NK-92 (cell line): ENCODE data around the gene ACSF3.
"Not testable (repeated sequence)": the region's sequence is repeated elsewhere in the genome, so short reads cannot be mapped to it uniquely, and the experiment has no call there.

Experiments
- DNase-seq: peaks from one replicate; lab custom pipeline; 2025; ENCODE audit not compliant: unreplicated experiment; lab: John Stamatoyannopoulos, UW

The ACSF3 gene

DNA sequence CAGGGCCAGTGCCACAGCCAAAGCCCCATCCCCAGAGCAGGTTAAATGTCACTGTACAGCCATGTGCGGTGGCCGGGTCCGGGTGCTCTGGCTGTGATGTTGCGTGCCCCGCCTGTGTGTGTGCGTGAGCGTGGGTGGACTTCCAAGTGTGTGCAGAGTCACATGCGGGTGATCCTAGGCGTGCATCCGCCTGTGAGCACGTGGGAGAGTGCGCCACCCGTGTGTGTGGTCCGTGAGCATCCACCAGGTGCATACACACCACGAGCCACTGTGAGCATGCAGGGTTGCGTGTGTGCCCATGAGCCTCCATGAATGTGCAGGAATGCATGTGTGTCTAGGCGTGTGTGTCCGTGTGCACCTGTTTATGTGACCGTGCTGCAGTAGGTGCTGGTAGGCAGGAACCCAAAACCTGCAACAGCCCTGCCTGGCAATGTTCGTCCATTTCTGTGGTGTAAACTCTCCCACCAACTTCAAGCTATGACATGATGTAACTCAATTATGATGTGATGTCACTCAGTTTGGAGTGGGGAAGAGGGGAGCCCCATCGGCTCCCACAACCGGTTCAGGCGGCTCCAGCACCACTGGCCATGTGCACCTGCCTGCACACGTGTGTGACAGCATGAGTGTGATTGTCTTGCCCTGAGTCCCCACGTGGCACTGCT is 37.6 kb upstream of the ACSF3 start:
- DNase-seq = no peak

DNA sequence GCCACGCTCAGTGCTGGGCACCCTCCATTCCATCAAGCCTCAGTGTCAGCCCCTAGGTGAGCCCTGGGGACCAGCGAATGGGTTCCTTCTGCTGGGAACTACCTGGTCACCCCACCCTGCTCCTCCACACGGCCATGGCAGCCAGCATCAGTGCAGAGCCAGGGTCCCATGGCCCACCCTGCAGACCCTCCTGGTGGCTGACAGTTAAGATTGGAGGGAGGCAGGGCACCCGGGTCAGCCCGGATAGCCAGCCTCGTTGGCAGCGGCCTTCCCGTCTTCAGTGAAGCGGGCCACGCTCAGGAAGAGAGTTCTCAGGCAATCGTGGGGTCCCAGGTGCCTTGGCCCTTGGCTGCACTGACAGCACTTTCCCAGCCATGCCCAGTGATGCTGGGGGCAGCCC is 37.1 kb upstream of the ACSF3 start:
- DNase-seq = no peak

DNA sequence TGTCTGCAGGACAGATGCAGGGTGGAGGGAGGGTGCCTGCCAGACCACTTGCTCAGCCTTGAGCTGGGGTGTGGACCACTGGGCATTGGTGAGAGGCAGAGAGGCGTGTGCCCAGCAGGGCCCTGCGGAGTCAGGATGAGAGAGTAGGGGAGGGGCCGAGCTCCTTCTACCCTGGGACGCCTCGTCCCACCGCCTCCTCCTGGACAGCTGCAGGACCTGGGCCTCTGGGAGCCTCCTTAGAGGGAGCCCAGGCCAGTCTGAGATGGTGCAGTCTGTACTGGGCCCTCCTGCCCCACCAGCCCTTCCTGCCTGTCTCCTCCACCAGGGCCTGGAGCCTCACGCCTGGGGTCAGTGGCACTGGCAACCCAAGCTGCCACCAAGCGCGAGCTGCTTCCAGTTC is 35.9 kb upstream of the ACSF3 start:
- no peak for DNase-seq

DNA sequence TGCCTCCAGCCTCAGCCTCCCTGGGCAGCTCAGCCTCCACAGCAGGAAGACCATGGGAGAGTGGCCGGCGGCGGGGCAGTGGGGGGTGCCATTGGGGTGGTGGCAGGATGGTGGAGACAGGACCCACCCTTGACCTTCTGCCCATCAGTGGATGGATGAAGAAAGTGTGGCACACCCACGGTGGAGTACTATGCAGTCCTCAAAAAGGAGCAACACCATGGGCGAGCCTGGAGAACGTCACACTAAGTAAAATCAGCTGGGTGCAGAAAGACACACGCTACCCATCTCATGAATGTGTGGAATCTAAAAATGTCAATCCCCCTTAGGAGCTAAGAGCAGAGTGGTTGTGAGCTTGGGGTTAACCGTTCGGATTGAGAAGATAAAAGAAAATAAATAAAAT is 34.8 kb upstream of the ACSF3 start:
- no peak for DNase-seq

DNA sequence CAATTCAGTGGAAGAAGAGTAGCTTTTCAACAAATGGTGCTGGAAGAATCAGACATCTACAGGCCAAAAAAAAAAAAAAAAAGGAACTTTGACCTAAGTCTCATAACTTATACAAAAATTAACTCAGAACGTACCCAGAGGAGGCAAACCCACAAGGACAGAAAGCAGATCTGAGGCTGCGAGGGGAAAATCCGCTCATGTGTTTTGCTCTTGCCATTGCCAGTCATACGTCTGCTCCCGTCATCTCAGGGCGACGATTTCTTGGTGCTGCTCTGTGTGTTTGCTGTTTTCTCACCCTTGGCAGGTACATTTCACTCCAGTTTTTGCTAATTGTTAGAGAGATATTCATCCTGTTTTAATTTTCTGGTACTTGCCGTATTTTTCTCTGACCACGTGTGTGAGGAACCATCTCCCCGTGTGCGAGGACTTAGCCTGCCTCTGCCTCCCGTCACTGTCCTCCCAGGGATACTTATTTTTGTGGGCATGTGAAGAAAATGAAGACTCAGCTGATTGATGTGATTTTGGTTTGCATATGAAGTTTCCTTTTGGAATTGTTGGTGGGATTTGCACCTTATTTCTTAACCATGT is 33.4 kb upstream of the ACSF3 start:
- no peak for DNase-seq

DNA sequence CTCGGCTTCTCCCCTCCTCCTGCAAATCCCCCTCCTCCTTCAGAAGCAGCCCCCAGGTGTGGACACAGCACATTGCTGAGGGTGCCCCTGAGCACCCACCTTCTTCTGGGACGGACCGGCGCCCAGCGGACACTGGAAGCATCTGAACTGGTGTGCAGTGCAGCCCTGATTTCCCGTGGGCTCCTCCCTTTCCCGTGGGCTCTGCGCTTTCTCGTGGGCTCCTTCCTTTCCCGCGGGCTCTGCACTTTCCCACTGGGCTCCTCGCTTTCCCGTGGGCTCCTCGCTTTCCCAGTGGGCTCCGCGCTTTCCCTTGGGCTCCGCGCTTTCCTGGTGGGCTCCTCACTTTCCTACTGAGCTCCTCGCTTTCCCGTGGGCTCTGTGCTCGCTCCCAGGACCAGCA is 32.6 kb upstream of the ACSF3 start:
- no peak for DNase-seq

DNA sequence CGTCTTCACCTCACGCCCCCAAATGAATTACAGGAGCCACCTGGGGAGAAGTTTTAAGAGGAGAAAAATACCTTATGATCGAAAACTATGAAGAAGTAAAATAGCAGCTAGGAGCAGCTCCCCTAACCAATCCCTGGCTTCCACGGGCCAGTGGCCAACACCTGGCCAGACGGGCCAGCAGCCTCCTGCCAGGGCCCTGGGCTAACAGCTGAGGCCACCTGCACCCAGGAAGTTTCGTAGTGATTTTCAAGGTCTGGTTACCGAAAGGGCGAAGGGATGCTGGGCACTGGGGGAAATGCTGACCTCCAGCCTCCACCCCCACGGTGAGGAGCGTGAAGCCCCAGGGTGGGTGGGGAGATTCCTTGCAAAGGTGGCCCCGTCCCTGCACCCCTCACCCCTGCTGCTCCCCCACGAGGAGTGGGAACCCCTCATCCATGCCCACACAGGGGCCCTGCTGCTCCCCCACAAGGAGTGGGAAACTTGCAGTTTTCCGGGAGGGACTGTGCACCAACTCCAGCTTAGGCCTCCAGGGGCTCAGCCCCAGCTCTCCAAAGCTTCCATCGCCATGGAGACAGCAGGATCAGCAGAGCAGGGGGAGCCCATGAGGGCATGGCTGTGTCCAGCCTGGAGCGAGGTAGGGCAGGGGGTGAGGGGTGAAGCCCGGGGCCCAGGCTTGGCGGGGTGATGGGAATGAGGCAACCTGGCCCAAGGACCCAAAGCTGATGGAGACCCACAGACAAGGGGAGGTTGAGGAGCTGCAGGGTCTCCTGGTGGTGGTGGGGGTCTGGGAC is 31.9 kb upstream of the ACSF3 start:
- no peak for DNase-seq

DNA sequence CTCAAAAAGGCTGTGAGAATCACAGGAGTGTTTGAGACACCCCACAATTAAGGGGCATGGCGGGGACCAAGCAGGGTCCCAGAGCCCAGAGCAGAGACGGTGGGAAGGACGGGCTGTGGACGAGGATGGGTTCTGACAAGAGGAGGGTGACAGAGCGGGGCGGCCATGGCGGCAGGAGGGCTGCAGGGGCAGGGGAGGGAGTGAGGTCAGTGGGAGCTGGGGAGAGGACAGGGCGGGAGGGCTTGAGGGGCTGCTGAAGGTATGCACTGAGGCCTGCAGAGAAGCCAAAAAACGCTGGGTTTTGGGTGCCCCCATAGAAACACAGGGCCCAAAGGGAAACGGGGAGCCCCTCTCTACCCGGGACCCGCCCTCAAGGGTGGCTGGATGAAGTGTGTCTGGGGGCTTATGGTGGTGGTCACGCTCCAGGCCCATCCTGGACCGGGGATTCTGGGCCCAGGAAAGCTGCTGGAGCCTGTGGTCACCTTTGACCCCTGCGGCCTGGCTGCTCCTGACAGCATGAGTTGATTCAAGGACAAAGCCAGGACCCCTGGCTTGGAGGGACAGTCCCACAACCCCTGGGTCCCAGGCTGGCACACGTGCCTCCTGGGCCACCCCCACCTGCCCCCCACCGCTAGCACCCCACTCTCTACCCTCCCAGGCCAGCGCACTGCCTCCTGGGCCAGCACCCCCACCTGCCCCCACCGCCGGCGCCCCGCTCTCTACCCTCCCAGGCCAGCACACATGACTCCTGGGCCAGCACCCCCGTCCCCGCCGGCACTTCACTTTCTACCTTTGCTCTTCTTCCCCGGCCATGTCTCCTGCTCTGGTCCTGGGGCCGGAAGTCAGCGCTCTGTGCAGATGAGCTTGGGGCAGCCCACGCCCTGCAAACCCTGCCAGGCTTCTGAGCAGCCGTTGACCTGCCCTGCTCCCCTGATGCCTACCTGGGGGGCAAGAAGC is 31.0 kb upstream of the ACSF3 start:
- DNase-seq = no peak

DNA sequence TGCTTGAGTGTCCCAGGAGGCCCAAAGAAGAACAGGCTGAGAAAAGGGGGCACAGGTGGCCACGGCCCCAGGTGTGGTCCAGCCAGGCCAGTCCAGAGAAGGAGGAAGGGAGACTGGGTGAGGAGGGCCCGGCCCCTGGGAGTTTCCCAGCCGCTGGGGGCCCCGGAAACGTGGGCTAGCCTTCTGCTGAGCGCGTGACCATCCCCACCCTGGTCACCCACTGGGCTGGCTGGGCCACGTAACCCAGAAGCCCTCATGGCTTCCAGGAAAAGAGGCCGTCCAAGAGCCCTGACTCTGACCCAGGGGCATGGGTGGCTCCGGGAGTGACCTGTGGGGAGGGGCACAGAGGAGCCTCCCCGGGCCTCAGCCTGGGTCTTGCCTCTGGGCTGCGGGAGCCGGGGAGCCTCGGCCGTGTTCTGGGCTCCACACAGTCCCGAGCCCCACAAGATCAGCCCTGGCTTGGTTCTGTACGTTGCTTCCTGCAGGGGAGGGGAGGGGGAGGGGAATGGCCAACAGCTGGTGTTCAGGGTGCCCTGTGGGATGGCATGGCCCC is 29.8 kb upstream of the ACSF3 start:
- DNase-seq = no peak

DNA sequence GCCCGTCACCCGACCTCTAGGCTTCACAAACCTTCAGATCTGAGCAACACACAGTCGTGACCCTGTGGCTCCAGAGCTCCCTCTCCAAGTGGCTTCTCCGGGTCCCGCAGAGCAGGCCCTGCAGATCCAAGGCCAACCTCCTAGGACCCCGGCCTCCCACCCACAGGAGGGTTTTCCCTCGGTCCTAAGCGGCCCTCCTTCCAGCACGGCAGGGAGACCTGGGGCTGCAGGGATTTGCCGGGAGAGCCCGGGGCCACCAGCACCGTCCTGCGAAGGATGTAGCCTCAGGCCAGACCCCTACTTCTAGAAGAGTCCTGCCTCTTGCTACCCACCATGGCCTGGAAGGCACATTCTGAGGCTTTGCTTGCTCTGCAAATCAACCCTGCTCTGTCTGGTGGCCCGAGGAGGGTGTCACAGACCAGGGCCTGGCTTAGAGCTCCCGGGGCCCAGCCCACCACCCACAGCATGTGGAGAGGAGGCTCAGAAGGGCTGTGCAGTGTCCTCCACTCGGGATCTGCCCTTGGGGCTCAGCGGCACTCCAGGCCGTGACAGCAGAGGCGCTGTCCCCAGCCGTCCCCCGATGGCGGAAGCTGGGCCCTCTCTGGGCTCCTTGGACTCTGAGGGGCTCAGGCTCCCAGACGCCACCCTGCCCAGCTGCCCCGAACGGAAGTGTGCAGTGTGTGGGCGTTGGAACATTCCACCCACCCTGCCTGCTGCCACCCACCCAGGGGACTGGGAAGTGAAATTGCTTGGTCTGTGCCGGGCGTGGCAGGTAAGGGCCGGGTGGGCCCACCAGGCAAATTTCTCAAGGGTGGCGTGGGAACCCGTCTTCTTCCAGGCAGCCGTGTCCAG is 28.8 kb upstream of the ACSF3 start:
- DNase-seq = no peak

DNA sequence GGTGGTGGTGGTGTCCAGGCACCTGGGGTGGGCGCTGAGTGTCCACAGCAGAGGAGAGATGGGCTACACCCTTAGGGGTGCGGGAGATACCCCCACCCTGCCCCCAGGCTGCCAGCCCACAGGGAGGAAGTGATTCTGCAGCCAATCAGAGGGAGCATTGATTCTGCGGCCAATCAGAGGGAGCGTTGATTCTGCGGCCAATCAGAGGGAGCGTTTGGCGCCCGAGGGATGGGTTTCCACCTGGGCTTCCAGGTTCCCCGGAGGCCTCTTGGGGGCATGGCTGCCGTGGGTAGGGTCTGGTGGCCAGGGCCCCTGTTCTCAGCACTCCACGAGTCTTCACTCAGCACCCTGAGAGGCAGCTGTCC is 28.2 kb upstream of the ACSF3 start:
- DNase-seq = no peak

DNA sequence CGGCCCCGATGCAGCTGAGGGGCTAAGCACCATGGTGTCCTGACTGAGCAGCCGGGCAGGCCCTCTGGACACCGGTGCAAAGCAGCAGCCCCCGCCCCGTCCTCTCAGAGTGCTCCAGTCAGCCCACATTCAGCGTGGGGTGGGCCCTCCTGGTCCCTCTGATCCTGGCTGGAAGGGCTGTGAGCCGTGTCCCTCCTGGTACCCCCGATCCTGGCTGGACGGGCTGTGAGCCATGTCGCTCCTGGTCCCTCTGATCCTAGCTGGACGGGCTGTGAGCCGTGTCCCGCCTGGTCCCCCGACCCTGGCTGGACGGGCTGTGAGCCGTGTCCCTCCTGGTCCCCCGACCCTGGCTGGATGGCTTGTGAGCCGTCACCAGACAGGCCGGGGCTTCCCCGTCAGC is 26.9 kb upstream of the ACSF3 start:
- DNase-seq = no peak

DNA sequence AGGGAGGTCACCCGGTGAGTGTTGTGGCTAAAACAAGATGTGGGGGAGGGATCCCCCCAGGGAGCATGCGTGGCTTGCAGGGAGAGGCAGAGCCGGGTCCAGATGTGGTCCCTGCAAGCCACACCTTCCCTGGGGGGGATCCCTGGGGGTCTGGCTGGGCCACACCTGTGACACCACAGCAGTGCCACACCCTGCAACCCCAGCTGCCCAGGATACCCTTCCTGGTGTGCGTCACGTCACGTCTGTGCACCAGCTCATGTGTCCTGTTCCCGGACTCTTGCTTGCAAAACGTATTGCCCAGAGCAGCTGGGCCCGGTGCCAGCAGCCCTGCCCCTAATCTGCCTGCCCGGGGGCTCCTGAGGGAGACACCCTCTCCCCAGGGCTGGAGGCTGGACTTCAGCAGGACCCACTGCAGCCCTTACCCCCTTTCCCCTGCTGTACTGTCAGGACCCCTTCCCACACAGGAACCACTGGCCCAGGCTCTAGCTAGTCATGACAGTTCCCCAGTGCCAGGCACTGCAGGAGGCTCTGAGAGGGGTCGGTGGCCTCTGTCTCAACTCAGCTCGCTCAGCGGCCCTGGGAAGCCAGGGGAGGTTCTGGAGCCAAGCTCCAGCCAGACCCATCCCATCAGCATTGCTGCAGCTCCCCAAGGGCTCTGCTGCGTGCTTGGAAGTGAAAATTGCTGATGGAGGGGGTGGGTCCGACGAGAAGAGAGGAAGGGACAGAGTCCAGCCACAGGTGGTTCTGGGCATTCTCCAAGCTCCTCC is 25.8 kb upstream of the ACSF3 start:
- DNase-seq = no peak

DNA sequence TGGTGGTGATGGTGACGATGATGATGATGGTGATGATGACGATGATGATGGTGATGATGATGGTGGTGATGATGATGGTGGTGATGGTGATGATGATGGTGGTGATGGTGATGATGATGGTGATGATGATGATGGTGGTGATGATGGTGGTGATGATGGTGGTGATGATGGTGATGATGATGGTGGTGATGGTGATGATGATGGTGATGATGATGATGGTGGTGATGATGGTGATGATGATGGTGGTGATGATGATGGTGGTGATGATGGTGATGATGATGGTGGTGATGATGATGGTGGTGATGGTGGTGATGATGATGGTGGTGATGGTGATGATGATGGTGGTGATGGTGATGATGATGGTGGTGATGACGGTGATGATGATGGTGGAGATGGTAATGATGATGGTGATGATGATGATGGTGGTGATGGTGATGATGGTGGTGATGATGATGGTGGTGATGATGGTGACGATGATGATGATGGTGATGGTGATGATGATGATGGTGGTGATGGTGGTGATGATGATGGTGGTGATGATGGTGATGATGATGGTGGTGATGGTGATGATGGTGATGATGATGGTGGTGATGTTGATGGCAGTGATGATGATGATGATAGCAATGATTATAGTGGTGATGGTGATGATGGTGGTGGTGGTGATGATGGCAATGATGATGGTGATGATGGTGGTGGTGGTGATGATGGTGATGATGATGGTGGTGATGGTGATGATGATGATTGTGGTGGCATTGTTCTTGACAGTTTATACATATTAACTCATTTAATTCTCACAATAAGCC is 24.6 kb upstream of the ACSF3 start:
- DNase-seq = not testable (repeated sequence)

DNA sequence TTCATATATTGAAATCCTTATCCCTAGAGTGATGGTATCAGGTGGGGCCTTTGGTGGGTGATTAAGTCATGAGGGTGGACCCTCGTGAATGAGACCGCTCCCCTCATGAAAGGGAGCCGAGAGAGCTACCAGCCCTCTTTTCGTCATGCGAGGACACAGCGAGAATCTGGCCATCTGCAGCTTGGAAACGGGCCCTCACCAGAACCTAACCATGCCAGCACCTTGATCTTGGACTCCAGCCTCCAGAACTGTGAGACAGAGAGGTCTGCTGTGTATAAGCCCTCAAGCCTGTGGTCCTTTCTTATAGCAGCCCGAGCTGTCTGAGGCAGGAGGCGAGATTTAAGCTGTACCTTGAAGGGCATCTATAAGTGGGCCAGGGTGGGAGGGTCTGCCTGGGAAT is 23.7 kb upstream of the ACSF3 start:
- DNase-seq = no peak

DNA sequence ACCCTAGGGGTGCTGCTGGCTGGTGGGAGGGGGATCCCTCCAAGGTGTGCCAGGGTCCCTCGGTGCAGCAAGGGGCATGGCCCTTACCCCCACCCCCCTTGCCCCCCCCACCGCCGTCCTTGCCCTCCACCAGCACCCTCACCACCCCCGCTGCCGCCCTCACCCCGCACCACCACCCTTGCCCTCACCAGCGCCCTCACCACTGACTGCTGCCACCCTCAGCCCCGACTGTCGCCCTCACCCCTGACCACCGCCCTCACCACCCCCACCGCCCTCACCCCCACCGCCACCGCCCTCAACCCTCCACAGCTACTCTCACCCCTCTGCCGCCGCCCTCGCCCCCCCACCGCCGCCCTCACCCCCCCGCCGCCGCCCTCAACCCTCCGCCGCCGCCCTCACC is 23.1 kb upstream of the ACSF3 start:
- no peak for DNase-seq

DNA sequence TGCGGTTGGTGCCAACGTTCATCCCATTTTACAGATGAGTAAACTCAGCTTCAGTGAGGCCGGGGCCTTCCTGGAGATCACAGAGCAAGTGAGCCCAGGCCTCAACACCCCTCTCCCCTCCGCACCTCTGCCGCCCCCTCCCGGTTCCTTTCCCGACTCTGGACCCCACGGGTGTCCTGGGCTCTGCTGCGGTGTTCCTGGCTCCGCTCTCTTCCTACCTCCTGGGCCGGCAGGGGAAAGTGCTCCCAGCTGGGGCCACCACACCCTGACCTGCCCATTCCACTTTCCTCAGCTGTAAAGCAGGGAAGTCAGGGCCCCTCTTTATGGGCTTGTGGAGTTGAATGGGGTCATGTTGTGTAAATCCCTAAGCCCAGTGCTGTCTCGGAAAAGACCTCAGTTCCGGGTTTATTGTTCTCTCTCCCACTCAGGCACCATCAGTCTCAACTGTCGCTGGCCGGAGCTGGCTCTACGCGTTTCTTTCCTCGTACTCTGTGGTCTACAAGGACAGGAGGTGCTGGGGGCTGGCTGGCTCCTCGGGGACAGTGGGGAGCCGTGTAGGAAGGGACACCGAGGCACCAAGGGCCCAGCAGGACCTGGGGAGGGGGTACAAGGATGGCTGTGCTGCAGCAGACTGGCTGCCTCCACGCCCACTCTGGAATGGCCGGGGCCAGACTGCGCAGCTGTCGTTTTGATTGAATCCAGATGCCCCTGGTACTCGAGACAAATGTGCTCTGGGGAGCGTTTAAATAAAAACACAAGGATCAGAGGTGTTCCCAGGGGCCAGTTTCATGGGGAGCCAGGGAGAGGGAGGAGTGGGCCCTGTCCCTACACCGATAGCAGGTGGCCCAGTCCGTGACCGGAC is 21.7 kb upstream of the ACSF3 start:
- DNase-seq = no peak
